ENCODE measurements around the gene IL33.

The IL33 gene

DNA sequence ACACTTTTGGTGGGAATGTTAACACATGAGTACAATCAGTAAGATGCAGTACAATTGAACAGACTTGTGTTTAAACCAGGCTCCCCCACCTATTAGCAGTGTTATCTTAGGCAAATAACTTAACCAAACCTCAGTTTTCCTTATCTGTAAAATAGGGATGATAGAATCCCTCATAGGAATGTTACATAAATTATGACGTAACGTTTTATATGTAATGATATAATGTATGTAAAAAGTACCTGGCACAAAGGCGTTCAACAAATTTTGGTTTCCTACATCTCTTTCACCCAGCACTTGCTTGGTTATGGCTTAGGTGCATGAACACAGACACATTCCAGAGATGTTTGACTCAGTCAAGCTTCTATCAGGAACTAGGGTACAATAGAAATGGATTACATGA lies 26.7 kb upstream of the IL33 start (continued):
- no peak for TF ChIP-seq ZNF70 (CRISPR knock-in tag; IDR thresholded peaks at IDR 0.05)
- no peak for TF ChIP-seq RARB (CRISPR knock-in tag; IDR thresholded peaks at IDR 0.05)

DNA sequence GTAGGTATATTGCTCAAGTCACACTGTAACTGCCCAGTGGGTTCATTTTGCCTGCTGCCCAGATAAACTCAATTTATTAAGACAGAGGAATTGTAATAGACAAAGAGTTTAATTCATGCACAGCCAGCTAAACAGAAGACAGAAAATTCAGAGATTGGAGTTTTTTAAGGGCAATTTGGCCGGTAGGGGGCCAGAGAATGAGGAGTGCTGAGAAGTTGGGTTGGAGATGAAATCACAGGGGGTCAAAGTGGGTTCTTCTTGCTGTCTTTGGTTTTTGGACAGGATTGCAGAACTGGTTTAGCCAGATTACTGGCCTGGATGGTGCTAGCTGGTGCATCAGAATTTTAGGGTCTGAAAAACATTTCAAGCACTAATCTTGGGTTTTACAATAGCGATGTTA lies 20.7 kb upstream of the IL33 start:
- no peak for ATAC-seq
- TF ChIP-seq, protein P1, sequence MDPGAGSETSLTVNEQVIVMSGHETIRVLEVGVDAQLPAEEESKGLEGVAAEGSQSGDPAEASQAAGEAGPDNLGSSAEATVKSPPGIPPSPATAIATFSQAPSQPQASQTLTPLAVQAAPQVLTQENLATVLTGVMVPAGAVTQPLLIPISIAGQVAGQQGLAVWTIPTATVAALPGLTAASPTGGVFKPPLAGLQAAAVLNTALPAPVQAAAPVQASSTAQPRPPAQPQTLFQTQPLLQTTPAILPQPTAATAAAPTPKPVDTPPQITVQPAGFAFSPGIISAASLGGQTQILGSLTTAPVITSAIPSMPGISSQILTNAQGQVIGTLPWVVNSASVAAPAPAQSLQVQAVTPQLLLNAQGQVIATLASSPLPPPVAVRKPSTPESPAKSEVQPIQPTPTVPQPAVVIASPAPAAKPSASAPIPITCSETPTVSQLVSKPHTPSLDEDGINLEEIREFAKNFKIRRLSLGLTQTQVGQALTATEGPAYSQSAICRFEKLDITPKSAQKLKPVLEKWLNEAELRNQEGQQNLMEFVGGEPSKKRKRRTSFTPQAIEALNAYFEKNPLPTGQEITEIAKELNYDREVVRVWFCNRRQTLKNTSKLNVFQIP (CRISPR knock-in tag; IDR thresholded peaks at IDR 0.05; ENCODE audit: borderline replicate concordance, low read depth): no peak
- TF ChIP-seq ZNF565 (CRISPR knock-in tag; conservative IDR thresholded peaks at IDR 0.05; ENCODE audit: low read depth): no peak
- no peak for TF ChIP-seq SNAI2 (CRISPR knock-in tag; IDR thresholded peaks at IDR 0.05)
- TF ChIP-seq ZFP3 (CRISPR knock-in tag; IDR thresholded peaks at IDR 0.05): no peak
- TF ChIP-seq, protein P2, sequence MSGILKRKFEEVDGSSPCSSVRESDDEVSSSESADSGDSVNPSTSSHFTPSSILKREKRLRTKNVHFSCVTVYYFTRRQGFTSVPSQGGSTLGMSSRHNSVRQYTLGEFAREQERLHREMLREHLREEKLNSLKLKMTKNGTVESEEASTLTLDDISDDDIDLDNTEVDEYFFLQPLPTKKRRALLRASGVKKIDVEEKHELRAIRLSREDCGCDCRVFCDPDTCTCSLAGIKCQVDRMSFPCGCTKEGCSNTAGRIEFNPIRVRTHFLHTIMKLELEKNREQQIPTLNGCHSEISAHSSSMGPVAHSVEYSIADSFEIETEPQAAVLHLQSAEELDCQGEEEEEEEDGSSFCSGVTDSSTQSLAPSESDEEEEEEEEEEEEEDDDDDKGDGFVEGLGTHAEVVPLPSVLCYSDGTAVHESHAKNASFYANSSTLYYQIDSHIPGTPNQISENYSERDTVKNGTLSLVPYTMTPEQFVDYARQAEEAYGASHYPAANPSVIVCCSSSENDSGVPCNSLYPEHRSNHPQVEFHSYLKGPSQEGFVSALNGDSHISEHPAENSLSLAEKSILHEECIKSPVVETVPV (CRISPR knock-in tag; IDR thresholded peaks at IDR 0.05): no peak
- no peak for TF ChIP-seq ZNF70 (CRISPR knock-in tag; IDR thresholded peaks at IDR 0.05)
- TF ChIP-seq CREB5 (CRISPR knock-in tag; IDR thresholded peaks at IDR 0.05; ENCODE audit: low read depth): no peak
- TF ChIP-seq RARB (CRISPR knock-in tag; IDR thresholded peaks at IDR 0.05): no peak
- TF ChIP-seq CSDC2 (CRISPR knock-in tag; IDR thresholded peaks at IDR 0.05): no peak
- no peak for TF ChIP-seq GLIS3 (CRISPR knock-in tag; IDR thresholded peaks at IDR 0.05)
- TF ChIP-seq ZNF8 (CRISPR knock-in tag; IDR thresholded peaks at IDR 0.05): no peak
- no peak for TF ChIP-seq ZC3H10 (CRISPR knock-in tag; IDR thresholded peaks at IDR 0.05)
- TF ChIP-seq, protein P3, sequence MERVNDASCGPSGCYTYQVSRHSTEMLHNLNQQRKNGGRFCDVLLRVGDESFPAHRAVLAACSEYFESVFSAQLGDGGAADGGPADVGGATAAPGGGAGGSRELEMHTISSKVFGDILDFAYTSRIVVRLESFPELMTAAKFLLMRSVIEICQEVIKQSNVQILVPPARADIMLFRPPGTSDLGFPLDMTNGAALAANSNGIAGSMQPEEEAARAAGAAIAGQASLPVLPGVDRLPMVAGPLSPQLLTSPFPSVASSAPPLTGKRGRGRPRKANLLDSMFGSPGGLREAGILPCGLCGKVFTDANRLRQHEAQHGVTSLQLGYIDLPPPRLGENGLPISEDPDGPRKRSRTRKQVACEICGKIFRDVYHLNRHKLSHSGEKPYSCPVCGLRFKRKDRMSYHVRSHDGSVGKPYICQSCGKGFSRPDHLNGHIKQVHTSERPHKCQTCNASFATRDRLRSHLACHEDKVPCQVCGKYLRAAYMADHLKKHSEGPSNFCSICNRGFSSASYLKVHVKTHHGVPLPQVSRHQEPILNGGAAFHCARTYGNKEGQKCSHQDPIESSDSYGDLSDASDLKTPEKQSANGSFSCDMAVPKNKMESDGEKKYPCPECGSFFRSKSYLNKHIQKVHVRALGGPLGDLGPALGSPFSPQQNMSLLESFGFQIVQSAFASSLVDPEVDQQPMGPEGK (CRISPR knock-in tag; IDR thresholded peaks at IDR 0.05; ENCODE audit: borderline replicate concordance): no peak
- no peak for TF ChIP-seq ISL1 (CRISPR knock-in tag; IDR thresholded peaks at IDR 0.05)
- TF ChIP-seq PPARA (CRISPR knock-in tag; IDR thresholded peaks at IDR 0.05; ENCODE audit: borderline replicate concordance): no peak
- no peak for TF ChIP-seq BACH2 (CRISPR knock-in tag; IDR thresholded peaks at IDR 0.05; ENCODE audit: borderline replicate concordance)
- no peak for TF ChIP-seq TCF4 (CRISPR knock-in tag; IDR thresholded peaks at IDR 0.05; ENCODE audit: borderline replicate concordance)
- no peak for TF ChIP-seq OSR1 (CRISPR knock-in tag; IDR thresholded peaks at IDR 0.05)
- TF ChIP-seq, protein P4, sequence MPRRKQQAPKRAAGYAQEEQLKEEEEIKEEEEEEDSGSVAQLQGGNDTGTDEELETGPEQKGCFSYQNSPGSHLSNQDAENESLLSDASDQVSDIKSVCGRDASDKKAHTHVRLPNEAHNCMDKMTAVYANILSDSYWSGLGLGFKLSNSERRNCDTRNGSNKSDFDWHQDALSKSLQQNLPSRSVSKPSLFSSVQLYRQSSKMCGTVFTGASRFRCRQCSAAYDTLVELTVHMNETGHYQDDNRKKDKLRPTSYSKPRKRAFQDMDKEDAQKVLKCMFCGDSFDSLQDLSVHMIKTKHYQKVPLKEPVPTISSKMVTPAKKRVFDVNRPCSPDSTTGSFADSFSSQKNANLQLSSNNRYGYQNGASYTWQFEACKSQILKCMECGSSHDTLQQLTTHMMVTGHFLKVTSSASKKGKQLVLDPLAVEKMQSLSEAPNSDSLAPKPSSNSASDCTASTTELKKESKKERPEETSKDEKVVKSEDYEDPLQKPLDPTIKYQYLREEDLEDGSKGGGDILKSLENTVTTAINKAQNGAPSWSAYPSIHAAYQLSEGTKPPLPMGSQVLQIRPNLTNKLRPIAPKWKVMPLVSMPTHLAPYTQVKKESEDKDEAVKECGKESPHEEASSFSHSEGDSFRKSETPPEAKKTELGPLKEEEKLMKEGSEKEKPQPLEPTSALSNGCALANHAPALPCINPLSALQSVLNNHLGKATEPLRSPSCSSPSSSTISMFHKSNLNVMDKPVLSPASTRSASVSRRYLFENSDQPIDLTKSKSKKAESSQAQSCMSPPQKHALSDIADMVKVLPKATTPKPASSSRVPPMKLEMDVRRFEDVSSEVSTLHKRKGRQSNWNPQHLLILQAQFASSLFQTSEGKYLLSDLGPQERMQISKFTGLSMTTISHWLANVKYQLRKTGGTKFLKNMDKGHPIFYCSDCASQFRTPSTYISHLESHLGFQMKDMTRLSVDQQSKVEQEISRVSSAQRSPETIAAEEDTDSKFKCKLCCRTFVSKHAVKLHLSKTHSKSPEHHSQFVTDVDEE (CRISPR knock-in tag; IDR thresholded peaks at IDR 0.05): no peak

- no peak for ATAC-seq
- TF ChIP-seq ZC3H10 (CRISPR knock-in tag; IDR thresholded peaks at IDR 0.05): no peak
- TF ChIP-seq PPARA (CRISPR knock-in tag; IDR thresholded peaks at IDR 0.05; ENCODE audit: borderline replicate concordance): no peak
- TF ChIP-seq ZNF70 (CRISPR knock-in tag; IDR thresholded peaks at IDR 0.05): no peak
- TF ChIP-seq ZFP30 (CRISPR knock-in tag; IDR thresholded peaks at IDR 0.05): no peak
- TF ChIP-seq CSDC2 (CRISPR knock-in tag; IDR thresholded peaks at IDR 0.05): no peak
- TF ChIP-seq ISL1 (CRISPR knock-in tag; IDR thresholded peaks at IDR 0.05): no peak
- TF ChIP-seq, protein P4 (CRISPR knock-in tag; IDR thresholded peaks at IDR 0.05): no peak
- TF ChIP-seq CREB5 (CRISPR knock-in tag; IDR thresholded peaks at IDR 0.05; ENCODE audit: low read depth): no peak
- TF ChIP-seq, protein P3 (CRISPR knock-in tag; IDR thresholded peaks at IDR 0.05; ENCODE audit: borderline replicate concordance): no peak
- TF ChIP-seq BACH2 (CRISPR knock-in tag; IDR thresholded peaks at IDR 0.05; ENCODE audit: borderline replicate concordance): no peak
- no peak for TF ChIP-seq ZNF8 (CRISPR knock-in tag; IDR thresholded peaks at IDR 0.05)
- no peak for TF ChIP-seq ESRRG (CRISPR knock-in tag; IDR thresholded peaks at IDR 0.05)
- TF ChIP-seq TCF4 (CRISPR knock-in tag; IDR thresholded peaks at IDR 0.05; ENCODE audit: borderline replicate concordance): no peak
- TF ChIP-seq RARB (CRISPR knock-in tag; IDR thresholded peaks at IDR 0.05): no peak
Observed at GRCh38 chr9:6195714-6196360, 19.8 kb upstream of the IL33 start.

Data from SK-N-SH treated with all-trans-retinoic acid at 6 μM for 48 hours (cell line).